HepG2 (cell line): ENCODE data around the gene FGGY. TPM values are rescaled to one million over a fixed set of nuclear protein-coding genes. Genes with fewer than 3 reads are reported as not detected.

Experiments used
- ATAC-seq: fragments of 200-7000 bp; cut with Tn5 transposase; 3 replicates; pipeline ENCODE4 v1.9.1; 2020; ENCODE audit warnings: mild to moderate bottlenecking, moderate library complexity
- BruUV-seq: library from RNA; stranded (reverse); fragments of 400-500 nt; replicated peaks from 2 replicates; lab custom pipeline; 2021; lab: Mats Ljungman, UMichigan
- CTCF ChIA-PET: fragments of 300-600 bp; formaldehyde crosslinking; extraction: SDS; loops from one replicate; lab custom pipeline; 2021; ENCODE audit warnings: low total read pairs, inconsistent platforms, low intra/inter-chr PET ratio; lab: Yijun Ruan, JAX
- POLR2A ChIA-PET: fragments of 350-600 bp; sonication (Branson Sonifier 250); formaldehyde crosslinking; loops from one replicate; lab custom pipeline; 2020; ENCODE audit warnings: antibody characterized with exemption, inconsistent platforms; lab: Yijun Ruan, JAX
- DNase-seq: peaks from one replicate; pipeline ENCODE4 v3.0.0-alpha.2; 2015; ENCODE audit warnings: low spot score
- FAIRE-seq: peaks from 3 replicates; lab custom pipeline; 2011; peaks lifted over from hg19 to GRCh38; lab: Jason Lieb, UNC
- H2AFZ ChIP-seq: one replicate; pipeline ENCODE4 v1.6.1; 2011; ENCODE audit warnings: low read length, inconsistent platforms
- H3K27ac ChIP-seq: fragments of 300-600 bp; 3 replicates; pipeline ENCODE4 v1.8.0; 2011; ENCODE audit warnings: mixed run types, mild to moderate bottlenecking, mixed read lengths, low read length, inconsistent platforms; ENCODE audit not compliant: insufficient read depth; ENCODE audit errors: extremely low read length
- H3K27me3 ChIP-seq, 2 experiments: fragments of 200-600 bp in 1 of 2; 2 replicates in 1 of 2; 3 replicates in 1 of 2; pipeline versions ENCODE4 v1.6.0 to v1.8.0; 2011; ENCODE audit warnings: low read length in 2 of 2, mild to moderate bottlenecking in 2 of 2, moderate library complexity in 2 of 2, inconsistent platforms in 1 of 2; ENCODE audit not compliant: insufficient read depth in 2 of 2, control insufficient read depth in 1 of 2
- H3K36me3 ChIP-seq, 2 experiments: fragments of 200-600 bp in 1 of 2; replicated peaks in 1 of 2; 2 replicates in 1 of 2; 3 replicates in 1 of 2; pipeline versions ENCODE4 v1.5.1 to v1.8.0; 2011; ENCODE audit warnings: low read length in 2 of 2, inconsistent platforms in 1 of 2; ENCODE audit not compliant: insufficient read depth in 2 of 2, control insufficient read depth in 1 of 2
- H3K4me1 ChIP-seq: 2 replicates; pipeline ENCODE4 v1.5.1; 2012; ENCODE audit warnings: low read length, inconsistent platforms; ENCODE audit not compliant: insufficient read depth
- H3K4me2 ChIP-seq: 2 replicates; pipeline ENCODE4 v1.6.0; 2011; ENCODE audit warnings: low read depth, low read length, inconsistent platforms
- H3K4me3 ChIP-seq, 3 experiments: fragments of 200-600 bp in 1 of 3; sonication (generic), shearing (Covaris generic) in 1 of 3; replicated peaks in 1 of 3; 2 replicates each; pipeline ENCODE4 v1.5.1; 2011 to 2016; ENCODE audit warnings: low read length in 3 of 3, inconsistent platforms in 2 of 3, low read depth in 2 of 3, mild to moderate bottlenecking in 2 of 3, control low read depth in 1 of 3, mixed read lengths in 1 of 3; ENCODE audit not compliant: insufficient read depth in 1 of 3
- H3K79me2 ChIP-seq: one replicate; pipeline ENCODE4 v1.6.1; 2011; ENCODE audit warnings: low read length, inconsistent platforms; ENCODE audit not compliant: insufficient read depth
- H3K9ac ChIP-seq: 2 replicates; pipeline ENCODE4 v1.6.0; 2011; ENCODE audit warnings: mild to moderate bottlenecking, low read depth, low read length, inconsistent platforms; ENCODE audit not compliant: insufficient read depth
- H3K9me3 ChIP-seq: 2 replicates; pipeline ENCODE4 v1.5.1; 2012; ENCODE audit warnings: mild to moderate bottlenecking, low read length
- H4K20me1 ChIP-seq: 2 replicates; pipeline ENCODE4 v1.6.0; 2011; ENCODE audit warnings: inconsistent platforms, mild to moderate bottlenecking, low read length, moderate library complexity; ENCODE audit not compliant: insufficient read depth
- DRAP1 ChIP-seq: IDR thresholded peaks from 2 replicates; pipeline ENCODE4 v1.6.1; 2016; ENCODE audit warnings: missing genetic modification reagents, missing compliant biosample characterization
- GABPB1 ChIP-seq: IDR thresholded peaks from 2 replicates; pipeline ENCODE4 v1.6.1; 2016; ENCODE audit warnings: mild to moderate bottlenecking, missing genetic modification reagents, moderate library complexity, missing compliant biosample characterization
- MEIS1 ChIP-seq: sonication (generic); formaldehyde crosslinking; IDR thresholded peaks from 2 replicates; pipeline ENCODE4 v1.9.0; 2021; ENCODE audit warnings: mild to moderate bottlenecking, missing genetic modification reagents, moderate library complexity, borderline replicate concordance
- MLX ChIP-seq: IDR thresholded peaks from 2 replicates; pipeline ENCODE4 v1.6.1; 2016
- RBAK ChIP-seq: sonication (generic); formaldehyde crosslinking; IDR thresholded peaks from 2 replicates; pipeline ENCODE4 v1.5.1; 2020; ENCODE audit warnings: mild to moderate bottlenecking, missing genetic modification reagents
- REST ChIP-seq, 2 experiments: IDR thresholded peaks; 2 replicates each; pipeline ENCODE4 v1.6.1; 2011 to 2012; ENCODE audit warnings: low read length in 2 of 2, borderline replicate concordance in 1 of 2, low read depth in 1 of 2, mild to moderate bottlenecking in 1 of 2, moderate library complexity in 1 of 2
- SCMH1 ChIP-seq: sonication (generic); formaldehyde crosslinking; IDR thresholded peaks from 2 replicates; pipeline ENCODE4 v1.9.0; 2021; ENCODE audit warnings: missing genetic modification reagents, mild to moderate bottlenecking, borderline replicate concordance
- SP140L ChIP-seq: sonication (generic); formaldehyde crosslinking; IDR thresholded peaks from 2 replicates; pipeline ENCODE4 v1.4.0; 2020; ENCODE audit warnings: missing genetic modification reagents, borderline replicate concordance
- U2AF2 ChIP-seq: fragments of 200-400 bp; formaldehyde crosslinking; IDR thresholded peaks from 2 replicates; pipeline ENCODE4 v1.6.1; 2017; ENCODE audit warnings: low read depth, mild to moderate bottlenecking, low read length
- ZBTB20 ChIP-seq: sonication (generic); formaldehyde crosslinking; IDR thresholded peaks from 2 replicates; pipeline ENCODE4 v1.8.1; 2023; ENCODE audit warnings: missing genetic modification reagents, low read depth, mild to moderate bottlenecking, borderline replicate concordance
- ZGPAT ChIP-seq: IDR thresholded peaks from 2 replicates; pipeline ENCODE4 v1.6.1; 2016; ENCODE audit warnings: mild to moderate bottlenecking
- ZNF281 ChIP-seq: sonication (generic); formaldehyde crosslinking; IDR thresholded peaks from 2 replicates; pipeline ENCODE4 v1.4.0; 2020; ENCODE audit warnings: missing genetic modification reagents, borderline replicate concordance
- ZNF597 ChIP-seq: sonication (generic); formaldehyde crosslinking; IDR thresholded peaks from 2 replicates; pipeline ENCODE4 v1.5.0; 2020; ENCODE audit warnings: missing genetic modification reagents
- ZZZ3 ChIP-seq: sonication (generic); formaldehyde crosslinking; IDR thresholded peaks from 2 replicates; pipeline ENCODE4 v1.4.0; 2020; ENCODE audit warnings: missing genetic modification reagents, mild to moderate bottlenecking, borderline replicate concordance
- WGBS: methylation state at CpG from one replicate; pipeline ENCODE4 v1.1.6; 2017; ENCODE audit warnings: low lambda C conversion rate; 5-methylcytosine and 5-hydroxymethylcytosine counted together
- in situ Hi-C: cut with HindIII; loops from 2 replicates; pipeline ENCODE4 v1.10.0; 2017; ENCODE audit warnings: low pct_unique_long_range_greater_than_20kb; ENCODE audit not compliant: extremely low pct_ligation_motif_present
- intact Hi-C: fragments of 100-400 bp; cut with micrococcal nuclease; formaldehyde crosslinking; loops from one replicate; pipeline ENCODE4 v1.10.0; 2022; ENCODE audit not compliant: unreplicated experiment
- polyA plus RNA-seq, 8 experiments: library from polyadenylated mRNA; depleted of rRNA in 3 of 8; stranded (reverse) in 7 of 8; unstranded in 1 of 8; fragments of >200 nt; fragmentation: Illumina TruSeq in 4 of 8; extraction: Trizol in 4 of 8; gene quantifications; 2 replicates each; pipeline versions ENCODE4 v1.2.1 to v1.2.3, GENCODE V29; 2011 to 2016; ENCODE audit warnings: low read depth in 4 of 8, missing spikeins in 1 of 8, mixed read lengths in 1 of 8; ENCODE audit not compliant: insufficient read depth in 1 of 8
- total RNA-seq, 5 experiments: library from RNA; depleted of rRNA; stranded (reverse); fragments of >200 nt; fragmentation: Illumina TruSeq; extraction: Trizol; gene quantifications; 2 replicates each; pipeline ENCODE4 v1.2.3, GENCODE V29; 2016; ENCODE audit warnings: low read depth in 1 of 5

Gene FGGY
- total and polyA plus RNA-seq, 2 of the 13 experiments (the other 11 are each of a cell fraction or from before 2014, with no cell fraction given), result 15.7 to 27.5 TPM

- peaks cover 47% of the 10 kb centered on the region for H3K4me1 ChIP-seq
- CTCF ChIA-PET, result no interaction called here
- in situ Hi-C loops, result no loop called here
- POLR2A ChIA-PET, result no interaction called here
- DNase-seq (no peak), ATAC-seq (no peak), FAIRE-seq (no peak)
- no peak overlapping the region for H3K9ac ChIP-seq
- H3K4me2 ChIP-seq, result no peak overlapping the region
- H3K36me3 ChIP-seq, result no peaks in the 10 kb centered on the region; a peak in 1 of 5 replicates
- H4K20me1 ChIP-seq, result no peaks in the 10 kb centered on the region
- no peak overlapping the region for H2AFZ ChIP-seq
- no peak overlapping the region for H3K4me3 ChIP-seq
- no peak overlapping the region for H3K27ac ChIP-seq
- BruUV-seq, result no TSS peak
- 96% methylated on average over 6 of the region's 6 CpGs for WGBS
- no peaks in the 10 kb centered on the region for H3K27me3 ChIP-seq
- no peaks in the 10 kb centered on the region for H3K9me3 ChIP-seq
- intact Hi-C loops, result no loop called here
- no peaks in the 10 kb centered on the region for H3K79me2 ChIP-seq
- TF ChIP-seq MEIS1 (no peak), RBAK (CRISPR knock-in tag) (no peak), REST (IDR thresholded peaks at IDR 0.05; ENCODE audit: borderline replicate concordance in 1 of 2, low read depth in 1 of 2, low read length in 2 of 2) (no peak), ZNF597 (no peak), MLX (CRISPR knock-in tag) (no peak), SCMH1 (CRISPR knock-in tag) (no peak), ZBTB20 (CRISPR knock-in tag) (no peak), GABPB1 (no peak), U2AF2 (no peak), ZZZ3 (CRISPR knock-in tag) (no peak), DRAP1 (CRISPR knock-in tag) (no peak), ZNF281 (CRISPR knock-in tag) (no peak), SP140L (CRISPR knock-in tag) (no peak), ZGPAT (no peak)
Observed at GRCh38 chr1:59664166-59664565, 367.3 kb downstream of the FGGY start.
